ENCODE results near the gene DNTT. TPM values are rescaled to one million over a fixed set of nuclear protein-coding genes. Genes with fewer than 3 reads are reported as not detected.

Gene DNTT
- total and polyA plus RNA-seq, 2 of the 13 experiments (the other 11 are each of a cell fraction or from before 2014, with no cell fraction given): not detected

DNA sequence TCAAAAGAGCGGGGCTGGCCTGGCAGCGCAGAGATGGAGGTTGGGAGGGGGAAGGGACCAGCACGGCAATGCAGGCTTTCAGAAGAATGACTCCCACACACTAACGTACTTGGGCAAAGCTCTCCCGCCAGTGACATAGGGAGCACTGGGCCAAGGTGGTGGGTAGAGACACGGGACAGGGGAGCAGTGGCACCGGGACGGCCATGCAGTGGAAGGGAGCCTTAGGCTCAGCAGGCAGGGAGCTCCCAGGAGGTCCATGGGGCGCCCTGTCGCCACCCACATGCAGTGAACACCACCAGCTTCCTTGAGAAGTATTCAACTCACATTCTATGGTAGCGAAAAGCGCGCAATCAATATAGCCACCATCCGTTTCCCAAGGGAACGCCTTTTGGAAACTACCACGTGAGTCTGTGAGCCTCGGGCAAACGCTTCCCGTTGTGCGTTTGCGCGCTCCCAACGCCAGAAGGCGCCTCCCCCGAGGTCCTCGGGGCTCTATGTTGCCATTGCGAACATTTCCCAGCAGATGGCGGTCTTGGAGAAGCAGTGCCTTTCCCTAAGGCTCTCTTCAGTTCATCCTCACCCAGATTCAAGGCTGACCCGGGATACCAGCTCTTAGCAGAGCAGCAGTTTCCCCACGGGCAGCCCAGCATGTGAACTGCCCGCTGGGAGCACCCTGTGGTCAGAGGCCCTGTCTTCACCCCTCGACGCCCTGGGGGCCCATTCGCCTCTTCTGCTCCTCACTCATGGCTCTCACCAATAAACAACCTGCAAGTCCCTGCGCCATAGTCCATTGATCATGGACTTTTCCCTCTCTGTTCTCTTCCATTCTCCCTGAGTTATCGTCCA lies 71.0 kb downstream of the DNTT start (continued):
- TF ChIP-seq, protein P1, sequence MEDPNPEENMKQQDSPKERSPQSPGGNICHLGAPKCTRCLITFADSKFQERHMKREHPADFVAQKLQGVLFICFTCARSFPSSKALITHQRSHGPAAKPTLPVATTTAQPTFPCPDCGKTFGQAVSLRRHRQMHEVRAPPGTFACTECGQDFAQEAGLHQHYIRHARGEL (CRISPR knock-in tag; IDR thresholded peaks at IDR 0.05): no peak
- no peak for TF ChIP-seq CCDC6 (CRISPR knock-in tag; IDR thresholded peaks at IDR 0.05)
- TF ChIP-seq TEAD2 (CRISPR knock-in tag; IDR thresholded peaks at IDR 0.05): no peak
- no peak for TF ChIP-seq CENPT (CRISPR knock-in tag; IDR thresholded peaks at IDR 0.05; ENCODE audit: low read depth)
- TF ChIP-seq ZNF20 (CRISPR knock-in tag; IDR thresholded peaks at IDR 0.05): no peak
- TF ChIP-seq ZBTB38 (CRISPR knock-in tag; IDR thresholded peaks at IDR 0.05): peak; percentile 46; the same call in 1 of the 2 replicates
- no peak for TF ChIP-seq U2AF1 (optimal IDR thresholded peaks at IDR 0.05; ENCODE audit: low read depth, low read length)
- TF ChIP-seq ZNF878 (CRISPR knock-in tag; IDR thresholded peaks at IDR 0.05): no peak
- TF ChIP-seq, protein P2, sequence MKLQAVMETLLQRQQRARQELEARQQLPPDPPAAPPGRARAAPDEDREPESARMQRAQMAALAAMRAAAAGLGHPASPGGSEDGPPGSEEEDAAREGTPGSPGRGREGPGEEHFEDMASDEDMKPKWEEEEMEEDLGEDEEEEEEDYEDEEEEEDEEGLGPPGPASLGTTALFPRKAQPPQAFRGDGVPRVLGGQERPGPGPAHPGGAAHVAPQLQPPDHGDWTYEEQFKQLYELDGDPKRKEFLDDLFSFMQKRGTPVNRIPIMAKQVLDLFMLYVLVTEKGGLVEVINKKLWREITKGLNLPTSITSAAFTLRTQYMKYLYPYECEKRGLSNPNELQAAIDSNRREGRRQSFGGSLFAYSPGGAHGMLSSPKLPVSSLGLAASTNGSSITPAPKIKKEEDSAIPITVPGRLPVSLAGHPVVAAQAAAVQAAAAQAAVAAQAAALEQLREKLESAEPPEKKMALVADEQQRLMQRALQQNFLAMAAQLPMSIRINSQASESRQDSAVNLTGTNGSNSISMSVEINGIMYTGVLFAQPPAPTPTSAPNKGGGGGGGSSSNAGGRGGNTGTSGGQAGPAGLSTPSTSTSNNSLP (IDR thresholded peaks at IDR 0.05; ENCODE audit: low read depth, low read length): no peak
- TF ChIP-seq ZSCAN21 (CRISPR knock-in tag; IDR thresholded peaks at IDR 0.05; ENCODE audit: borderline replicate concordance): no peak
- TF ChIP-seq, protein P3, sequence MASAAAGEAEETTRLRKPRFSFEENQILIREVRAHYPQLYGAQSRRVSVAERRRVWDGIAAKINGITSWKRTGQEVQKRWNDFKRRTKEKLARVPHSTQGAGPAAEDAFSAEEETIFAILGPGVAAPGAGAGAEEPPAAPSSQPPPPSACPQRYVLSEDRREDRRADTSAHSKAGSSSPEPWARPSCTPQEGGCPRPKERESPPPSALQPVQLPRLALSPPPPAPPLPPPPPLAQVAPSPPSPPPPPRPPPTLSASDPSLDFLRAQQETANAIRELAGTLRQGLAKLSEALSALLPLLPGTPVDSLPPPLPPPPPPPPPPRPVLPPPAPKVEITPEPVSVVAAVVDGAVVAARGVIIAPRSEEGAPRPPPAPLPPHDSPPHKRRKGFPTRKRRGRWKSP (CRISPR knock-in tag; IDR thresholded peaks at IDR 0.05): peak; percentile 97
- TF ChIP-seq XRCC5 (optimal IDR thresholded peaks at IDR 0.05; ENCODE audit: low read length): peak; percentile 88
- TF ChIP-seq, protein P4, sequence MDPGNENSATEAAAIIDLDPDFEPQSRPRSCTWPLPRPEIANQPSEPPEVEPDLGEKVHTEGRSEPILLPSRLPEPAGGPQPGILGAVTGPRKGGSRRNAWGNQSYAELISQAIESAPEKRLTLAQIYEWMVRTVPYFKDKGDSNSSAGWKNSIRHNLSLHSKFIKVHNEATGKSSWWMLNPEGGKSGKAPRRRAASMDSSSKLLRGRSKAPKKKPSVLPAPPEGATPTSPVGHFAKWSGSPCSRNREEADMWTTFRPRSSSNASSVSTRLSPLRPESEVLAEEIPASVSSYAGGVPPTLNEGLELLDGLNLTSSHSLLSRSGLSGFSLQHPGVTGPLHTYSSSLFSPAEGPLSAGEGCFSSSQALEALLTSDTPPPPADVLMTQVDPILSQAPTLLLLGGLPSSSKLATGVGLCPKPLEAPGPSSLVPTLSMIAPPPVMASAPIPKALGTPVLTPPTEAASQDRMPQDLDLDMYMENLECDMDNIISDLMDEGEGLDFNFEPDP (CRISPR knock-in tag; conservative IDR thresholded peaks at IDR 0.05): no peak
- TF ChIP-seq PRMT3 (CRISPR knock-in tag; IDR thresholded peaks at IDR 0.05; ENCODE audit: borderline replicate concordance, low read depth): no peak
- no peak for TF ChIP-seq ZNF615 (CRISPR knock-in tag; IDR thresholded peaks at IDR 0.05; ENCODE audit: borderline replicate concordance)
- TF ChIP-seq, protein P5, sequence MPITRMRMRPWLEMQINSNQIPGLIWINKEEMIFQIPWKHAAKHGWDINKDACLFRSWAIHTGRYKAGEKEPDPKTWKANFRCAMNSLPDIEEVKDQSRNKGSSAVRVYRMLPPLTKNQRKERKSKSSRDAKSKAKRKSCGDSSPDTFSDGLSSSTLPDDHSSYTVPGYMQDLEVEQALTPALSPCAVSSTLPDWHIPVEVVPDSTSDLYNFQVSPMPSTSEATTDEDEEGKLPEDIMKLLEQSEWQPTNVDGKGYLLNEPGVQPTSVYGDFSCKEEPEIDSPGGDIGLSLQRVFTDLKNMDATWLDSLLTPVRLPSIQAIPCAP (CRISPR knock-in tag; IDR thresholded peaks at IDR 0.05; ENCODE audit: low read depth): no peak
- TF ChIP-seq, protein P6, sequence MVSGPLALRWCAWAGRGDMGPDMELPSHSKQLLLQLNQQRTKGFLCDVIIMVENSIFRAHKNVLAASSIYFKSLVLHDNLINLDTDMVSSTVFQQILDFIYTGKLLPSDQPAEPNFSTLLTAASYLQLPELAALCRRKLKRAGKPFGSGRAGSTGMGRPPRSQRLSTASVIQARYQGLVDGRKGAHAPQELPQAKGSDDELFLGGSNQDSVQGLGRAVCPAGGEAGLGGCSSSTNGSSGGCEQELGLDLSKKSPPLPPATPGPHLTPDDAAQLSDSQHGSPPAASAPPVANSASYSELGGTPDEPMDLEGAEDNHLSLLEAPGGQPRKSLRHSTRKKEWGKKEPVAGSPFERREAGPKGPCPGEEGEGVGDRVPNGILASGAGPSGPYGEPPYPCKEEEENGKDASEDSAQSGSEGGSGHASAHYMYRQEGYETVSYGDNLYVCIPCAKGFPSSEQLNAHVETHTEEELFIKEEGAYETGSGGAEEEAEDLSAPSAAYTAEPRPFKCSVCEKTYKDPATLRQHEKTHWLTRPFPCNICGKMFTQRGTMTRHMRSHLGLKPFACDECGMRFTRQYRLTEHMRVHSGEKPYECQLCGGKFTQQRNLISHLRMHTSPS (CRISPR knock-in tag; IDR thresholded peaks at IDR 0.05; ENCODE audit: low read depth): no peak
- peak; percentile 52; the same call in 1 of the 2 replicates for TF ChIP-seq RXRA (CRISPR knock-in tag; IDR thresholded peaks at IDR 0.05)
- TF ChIP-seq IKZF4 (CRISPR knock-in tag; IDR thresholded peaks at IDR 0.05; ENCODE audit: borderline replicate concordance, low read depth, not compliant biosample characterization): no peak
